HG02970 (cell line): ENCODE results near the gene PGAP6.
"Not testable (repeated sequence)": the region's sequence is repeated elsewhere in the genome, so short reads cannot be mapped to it uniquely, and the experiment has no call there.

ENCODE experiments used
- ATAC-seq: cut with Tn5 transposase; IDR thresholded peaks from one replicate; pipeline ENCODE4 v1.9.1; 2021; ENCODE audit warnings: mild to moderate bottlenecking, moderate library complexity, moderate number of reproducible peaks; ENCODE audit not compliant: unreplicated experiment, low FRiP score

PGAP6 gene

DNA sequence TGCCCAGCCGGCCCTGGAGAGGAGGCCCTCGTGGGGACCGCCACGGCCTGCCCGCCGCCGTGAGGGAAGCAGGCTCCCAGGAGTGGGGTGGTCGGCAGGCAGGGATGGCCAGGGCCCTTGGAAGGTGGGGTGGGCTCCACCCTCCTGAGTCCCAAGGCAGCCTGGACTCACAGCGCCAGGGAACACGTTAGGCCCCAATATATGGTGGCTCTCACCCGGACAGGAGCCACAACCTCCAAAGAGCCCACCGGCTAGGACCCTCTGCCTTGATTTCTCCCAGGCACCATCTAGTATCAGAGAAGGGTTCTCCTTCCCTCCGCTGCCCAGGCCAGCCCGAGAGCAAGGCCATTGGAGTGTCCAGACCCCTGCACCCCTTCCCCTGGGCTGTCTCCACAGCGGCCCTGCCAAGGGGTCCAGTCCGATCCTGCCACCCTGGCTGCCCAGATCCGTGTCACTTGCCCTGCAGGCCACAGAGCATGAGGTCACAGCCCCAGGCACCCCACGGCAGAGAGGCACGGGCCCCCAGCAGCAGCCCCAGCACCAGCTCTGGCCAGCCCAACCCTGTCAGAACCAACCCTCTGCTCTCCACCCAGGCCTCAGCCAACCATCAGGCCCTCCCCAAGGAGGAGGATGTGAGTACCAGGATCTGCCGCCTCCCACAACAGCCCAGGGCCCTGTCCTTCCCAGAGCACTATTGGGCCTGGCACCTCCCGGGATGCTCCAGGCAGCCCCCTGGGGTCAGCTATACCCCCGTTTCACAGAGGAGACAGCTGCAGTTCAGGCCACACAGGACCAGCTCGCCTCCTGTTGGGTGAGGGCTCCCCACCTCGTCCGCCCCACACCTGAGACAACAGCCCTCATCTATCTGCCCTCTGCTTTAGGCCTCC, 28.1 kb downstream of the PGAP6 start:
- ATAC-seq = no peak

DNA sequence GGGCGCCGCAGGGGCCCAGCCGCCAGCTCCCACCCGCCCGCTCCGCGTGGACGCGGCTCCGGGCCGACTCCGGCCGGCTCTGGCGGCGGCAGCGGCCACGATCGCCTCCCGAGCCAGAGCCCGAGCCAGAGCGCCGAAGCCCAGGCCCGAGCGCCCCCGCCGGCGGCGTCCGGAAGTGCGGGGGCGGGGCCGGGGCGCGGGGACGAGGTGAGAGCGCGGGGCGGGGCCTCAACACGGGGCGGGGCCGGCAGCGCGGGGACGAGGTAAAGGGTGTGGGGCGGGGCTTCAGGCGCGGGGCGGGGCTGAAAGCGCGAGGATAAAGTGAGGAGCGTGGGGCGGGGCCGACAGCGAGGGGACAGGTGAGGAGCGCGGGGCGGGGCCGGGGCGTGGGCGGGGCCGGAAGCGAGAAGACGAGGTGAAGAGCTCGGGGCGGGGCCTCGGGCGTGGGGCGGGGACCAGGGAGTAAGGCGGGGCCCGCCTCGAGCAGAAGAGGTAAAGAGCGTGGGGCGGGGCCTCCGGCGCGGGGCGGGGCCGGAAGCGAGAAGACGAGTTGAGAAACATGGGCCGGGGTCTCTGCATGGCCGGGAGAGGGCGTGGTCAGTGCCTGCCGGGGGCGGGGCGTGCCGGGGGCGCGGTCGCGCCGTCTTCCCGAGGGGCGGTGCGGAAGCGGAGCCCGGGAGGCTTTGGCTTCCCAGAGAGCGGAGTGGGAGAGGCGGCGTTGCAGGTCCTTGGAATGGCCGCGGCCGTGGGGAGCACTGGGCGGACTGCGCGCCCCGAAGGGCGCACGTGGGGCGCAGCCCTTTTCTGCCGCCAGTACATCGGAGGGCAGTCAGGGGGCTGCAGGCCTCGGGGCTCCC, 29.0 kb downstream of the PGAP6 start, which contains the start of gene AXIN1:
AXIN1 (minus strand) TSS at position 177 of the 857 bp plus-strand sequence. CDS start 5,698 bp downstream, outside the sequence.
- ATAC-seq = peak; percentile 61

DNA sequence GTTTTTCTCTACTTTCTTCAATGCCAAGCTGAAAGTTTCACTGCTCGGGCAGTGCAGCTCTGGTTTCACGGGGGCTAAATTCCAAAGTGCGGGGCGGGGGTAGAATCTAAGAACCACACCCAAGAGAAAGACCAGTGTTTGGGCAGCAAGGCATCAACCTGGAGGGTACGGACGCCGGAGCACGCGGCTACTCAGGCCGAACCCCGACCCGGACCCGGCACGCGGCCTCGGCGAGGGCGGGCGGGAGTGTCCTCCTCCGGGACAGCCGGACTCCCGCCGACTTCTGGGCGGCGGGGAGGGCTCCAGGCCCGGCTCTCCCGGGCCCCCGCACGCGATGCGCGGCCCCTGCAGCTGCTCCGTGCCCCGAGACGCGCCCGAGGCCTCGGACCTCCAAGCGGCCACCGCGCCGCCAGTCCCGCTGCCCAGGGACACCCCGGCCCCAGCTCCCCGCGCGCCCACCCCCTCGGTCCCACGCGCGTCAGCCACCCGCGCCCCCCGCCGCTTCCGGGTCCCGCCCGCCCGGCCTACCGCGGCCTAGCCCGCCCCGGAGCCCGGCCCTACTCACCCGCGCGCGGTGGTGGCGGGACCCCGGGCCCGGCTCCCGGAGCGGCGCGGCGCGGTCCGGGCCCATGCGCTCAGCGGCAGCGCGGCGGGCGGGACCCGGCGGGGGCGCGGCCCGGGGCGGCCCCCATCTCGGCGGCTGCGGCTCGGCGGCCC, 29.8 kb downstream of the PGAP6 start:
- peak; percentile 34 for ATAC-seq

DNA sequence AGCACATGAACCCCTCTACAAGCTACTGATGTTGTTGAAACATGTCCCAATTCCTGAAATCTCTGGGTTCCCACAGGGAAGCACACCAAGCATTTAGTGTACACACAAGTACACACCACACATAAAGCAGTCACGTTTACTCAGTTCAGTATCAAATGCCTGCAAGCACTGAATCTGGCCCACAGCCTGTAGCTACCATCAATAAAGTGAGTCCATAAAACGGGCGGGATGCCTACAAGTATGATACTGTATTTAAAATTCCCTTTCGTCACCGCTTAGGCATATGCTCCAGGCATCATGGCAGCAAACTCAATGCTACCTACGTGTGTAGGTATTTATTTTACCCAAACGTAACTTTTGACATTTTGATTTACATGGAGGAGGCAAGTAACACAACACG, 31.6 kb downstream of the PGAP6 start:
- no peak for ATAC-seq

DNA sequence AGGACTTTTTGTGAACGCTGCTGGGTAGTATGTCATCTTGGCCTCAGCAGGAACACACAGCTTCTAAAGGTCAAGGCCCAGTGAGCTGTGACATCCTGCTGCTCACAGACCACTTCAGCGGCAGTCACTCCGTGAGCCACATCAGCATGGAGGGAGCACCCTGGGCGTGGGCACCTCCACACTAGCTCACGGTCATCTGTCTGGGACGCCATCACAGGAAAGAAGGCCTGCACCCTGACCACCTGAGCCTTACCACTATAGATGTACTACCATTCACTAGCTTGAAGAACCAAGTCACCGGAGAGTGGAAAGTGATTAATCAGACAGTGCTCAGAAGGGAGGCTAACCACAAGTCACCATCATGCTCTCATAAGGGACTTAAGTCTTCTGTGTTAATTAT, 32.6 kb downstream of the PGAP6 start:
- ATAC-seq = no peak

DNA sequence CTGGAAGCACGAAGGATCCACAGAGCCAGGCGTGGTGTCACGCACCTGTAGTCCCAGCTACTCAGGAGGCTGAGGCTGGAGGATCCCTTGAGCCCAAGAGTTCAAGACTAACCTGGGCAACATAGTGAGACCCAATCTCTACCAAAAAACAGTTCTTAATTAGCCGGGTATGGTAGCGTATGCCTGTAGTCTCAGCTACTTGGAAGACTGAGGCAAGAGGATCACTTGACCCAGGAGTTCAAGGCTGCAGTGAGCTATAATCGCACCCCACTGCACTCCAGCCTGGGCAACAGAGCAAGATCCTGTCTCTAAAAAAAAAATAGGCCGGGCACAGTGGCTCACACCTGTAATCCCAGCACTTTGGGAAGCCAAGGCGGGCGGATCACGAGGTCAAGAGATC, 33.3 kb downstream of the PGAP6 start:
- ATAC-seq = not testable (repeated sequence)

DNA sequence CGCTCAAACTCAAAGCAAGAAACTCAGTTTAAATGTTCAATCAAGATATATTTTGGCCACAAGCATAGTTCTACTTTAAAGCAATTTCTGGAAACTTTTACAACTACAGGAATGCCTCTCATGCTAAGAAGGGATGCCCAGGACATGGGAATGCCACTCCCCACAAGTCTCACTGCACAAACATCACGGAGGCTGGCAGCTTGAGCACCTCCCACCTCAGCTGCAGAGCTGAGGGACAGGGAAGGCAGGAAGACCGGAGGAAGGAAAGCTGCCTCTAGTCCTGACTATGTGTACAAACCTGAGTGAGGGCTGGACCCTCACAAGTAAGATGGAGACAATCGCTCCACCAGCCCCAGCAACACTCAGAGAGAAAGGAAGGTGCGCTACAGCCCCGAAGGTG, 34.6 kb downstream of the PGAP6 start:
- no peak for ATAC-seq

DNA sequence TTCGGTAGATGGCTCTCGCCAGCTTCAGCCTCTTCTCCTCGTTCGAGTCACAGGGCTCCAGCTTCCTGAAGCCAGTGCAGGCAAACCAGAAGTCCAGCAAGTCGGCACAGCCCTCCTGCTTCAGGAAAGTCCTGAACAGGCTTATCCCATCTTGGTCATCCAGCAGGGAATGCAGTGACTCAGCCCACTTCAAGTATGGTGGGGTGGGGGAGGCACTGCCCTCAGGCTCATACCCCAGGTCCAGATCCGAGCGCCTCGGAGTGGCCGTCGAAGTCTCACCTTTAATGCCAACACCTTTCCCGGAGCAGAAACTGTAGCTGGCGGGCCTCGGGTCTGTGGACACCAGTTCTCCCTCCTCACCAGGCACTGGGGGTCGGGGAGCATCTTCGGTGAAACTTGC, 35.2 kb downstream of the PGAP6 start:
- ATAC-seq = no peak

DNA sequence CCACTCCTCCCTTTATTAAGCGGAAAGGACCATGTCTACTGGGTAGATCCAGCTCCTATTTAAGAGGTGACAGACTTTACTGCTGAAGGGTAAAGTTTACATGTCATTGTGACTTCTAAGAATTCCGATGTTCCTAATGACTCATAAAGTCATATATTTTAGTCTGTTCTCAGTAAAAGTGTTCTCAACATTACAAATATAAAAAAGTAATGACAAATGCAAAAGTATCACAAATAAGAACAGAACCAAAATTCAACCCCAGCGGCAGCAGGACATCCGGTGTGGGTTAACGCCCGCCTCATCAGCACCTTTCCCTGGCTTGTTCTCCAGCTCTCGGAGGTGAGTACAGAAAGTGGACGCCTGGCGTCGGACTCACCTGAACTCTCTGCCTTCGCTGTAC, 36.0 kb downstream of the PGAP6 start:
- ATAC-seq = no peak

DNA sequence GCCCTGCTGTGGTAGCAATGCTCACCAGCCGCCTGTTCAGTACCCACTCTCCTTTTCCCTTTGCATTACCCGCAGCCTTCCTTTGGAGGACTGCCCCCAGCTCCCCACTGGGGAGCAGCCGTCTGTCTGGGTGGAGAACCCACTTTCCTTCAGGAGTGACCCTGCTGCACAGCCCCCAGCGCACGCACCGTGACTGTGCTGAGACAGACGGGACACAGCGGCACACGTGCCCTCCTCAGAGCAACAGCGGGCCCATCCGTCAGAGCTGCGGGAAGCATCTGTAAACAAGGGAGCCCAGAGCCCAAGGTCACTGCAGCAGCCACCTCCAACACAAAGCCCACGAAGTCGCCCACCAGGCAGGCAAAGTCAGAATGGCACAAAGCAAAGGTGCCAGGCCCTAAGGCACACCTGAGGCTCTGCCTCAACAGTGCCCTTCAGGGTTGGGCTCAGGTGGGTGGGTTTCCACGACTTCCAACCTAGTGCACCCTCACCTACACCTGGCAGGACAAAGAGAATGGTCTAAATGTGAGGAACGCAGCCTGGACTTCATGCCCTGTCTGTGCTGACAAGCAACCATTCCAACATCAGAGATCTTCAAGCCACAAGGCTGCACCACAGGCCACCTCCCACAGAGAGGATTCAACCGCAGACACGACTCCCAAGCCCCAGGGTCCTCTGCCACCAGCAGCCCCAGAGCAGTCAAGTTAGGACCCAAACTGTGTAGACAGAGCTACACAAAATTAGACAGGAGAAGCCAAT, 39.1 kb downstream of the PGAP6 start:
- ATAC-seq = no peak

DNA sequence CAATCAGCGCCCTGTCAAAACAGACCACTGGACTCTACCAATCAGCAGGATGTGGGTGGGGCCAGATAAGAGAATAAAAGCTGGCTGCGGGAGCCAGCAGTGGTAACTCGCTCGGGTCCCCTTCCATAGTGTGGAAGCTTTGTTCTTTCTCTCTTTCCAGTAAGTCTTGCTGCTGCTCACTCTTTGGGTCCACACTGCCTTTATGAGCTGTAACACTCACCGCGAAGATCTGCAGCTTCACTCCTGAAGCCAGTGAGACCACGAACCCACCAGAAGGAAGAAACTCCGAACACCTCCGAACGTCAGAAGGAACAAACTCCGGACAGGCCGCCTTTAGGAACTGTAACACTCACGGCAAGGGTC, 39.8 kb downstream of the PGAP6 start:
- not testable (repeated sequence) for ATAC-seq

DNA sequence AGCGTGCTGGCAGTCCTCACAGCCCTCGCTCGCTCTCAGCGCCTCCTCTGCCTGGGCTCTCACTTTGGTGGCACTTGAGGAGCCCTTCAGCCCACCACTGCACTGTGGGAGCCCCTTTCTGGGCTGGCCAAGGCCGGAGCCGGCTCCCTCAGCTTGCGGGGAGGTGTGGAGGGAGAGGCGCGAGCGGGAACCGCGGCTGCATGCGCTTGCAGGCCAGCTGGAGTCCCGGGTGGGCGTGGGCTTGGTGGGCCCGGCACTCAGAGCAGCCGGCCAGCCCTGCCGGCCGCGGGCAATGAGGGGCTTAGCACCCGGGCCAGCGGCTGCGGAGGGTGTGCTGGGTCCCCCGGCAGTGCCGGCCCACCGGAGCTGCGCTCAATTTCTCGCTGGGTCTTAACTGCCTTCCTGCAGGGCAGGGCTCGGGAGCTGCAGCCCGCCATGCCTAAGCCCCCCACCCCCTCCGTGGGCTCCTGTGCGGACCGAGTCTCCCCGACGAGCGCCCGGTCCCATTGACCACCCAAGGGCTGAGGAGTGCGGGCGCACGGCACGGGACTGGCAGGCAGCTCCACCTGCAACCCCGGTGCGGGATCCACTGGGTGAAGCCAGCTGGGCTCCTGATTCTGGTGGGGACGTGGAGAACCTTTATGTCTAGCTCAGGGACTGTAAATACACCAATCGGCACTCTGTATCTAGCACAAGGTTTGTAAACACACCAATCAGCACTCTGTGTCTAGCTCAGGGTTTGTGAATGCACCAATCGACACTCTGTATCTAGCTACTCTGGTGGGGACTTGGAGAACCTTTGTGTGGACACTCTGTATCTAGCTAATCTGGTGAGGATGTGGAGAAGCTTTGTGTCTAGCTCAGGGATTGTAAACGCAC, 40.4 kb downstream of the PGAP6 start:
- ATAC-seq = not testable (repeated sequence)

DNA sequence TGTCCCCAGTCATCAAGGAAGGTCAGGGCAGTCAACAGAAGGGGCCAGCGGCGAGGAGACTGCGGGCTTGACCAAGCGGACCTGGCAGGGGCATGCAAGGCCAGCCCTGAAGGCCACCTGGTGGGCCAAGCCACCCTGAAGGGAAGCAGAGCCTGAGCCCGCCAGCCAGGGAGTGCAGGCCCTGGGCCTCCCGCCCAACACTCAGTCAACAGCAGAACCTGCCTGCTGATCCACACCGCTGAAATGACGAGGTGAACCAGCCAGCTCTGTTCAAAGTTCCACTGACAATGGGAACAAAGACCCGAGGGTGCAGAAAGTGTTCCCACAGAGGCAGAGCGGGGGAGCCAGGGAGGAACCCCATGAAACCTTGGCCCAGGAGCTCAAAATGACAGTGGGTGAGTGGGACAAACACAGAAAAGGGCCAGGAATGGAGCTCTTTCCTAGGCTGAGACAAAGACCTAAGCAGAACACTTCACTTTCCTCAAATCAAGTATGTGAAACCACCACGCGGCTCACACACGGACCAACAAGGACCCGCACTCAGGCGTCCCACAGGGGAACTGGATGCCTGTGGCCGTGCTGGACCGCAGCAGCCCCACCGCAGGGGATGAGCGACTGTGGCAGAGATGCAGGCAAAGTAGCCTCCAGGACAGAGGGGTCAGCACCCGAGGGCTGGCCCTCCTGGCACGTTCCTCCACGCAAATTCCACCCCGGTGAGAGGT, 41.2 kb downstream of the PGAP6 start:
- no peak for ATAC-seq

DNA sequence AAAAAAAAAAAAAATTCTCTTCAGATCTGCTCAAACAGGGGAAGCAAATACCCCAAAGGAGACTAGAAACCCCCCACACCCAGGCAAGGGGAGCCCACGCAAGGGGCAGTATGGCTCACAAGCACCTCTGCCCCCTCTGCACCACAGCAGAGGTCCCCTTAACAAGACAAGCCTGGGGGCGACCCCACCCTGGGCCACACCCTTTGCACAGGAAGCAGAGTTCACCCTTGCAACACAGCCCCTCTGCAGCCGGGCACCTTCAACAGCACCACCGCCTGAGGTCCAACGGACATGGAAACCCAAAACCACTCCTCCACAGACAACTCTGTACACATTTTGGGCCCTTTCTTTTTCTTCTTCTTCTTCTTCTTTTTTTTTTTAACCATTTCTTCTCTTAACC, 42.1 kb downstream of the PGAP6 start:
- ATAC-seq = no peak

DNA sequence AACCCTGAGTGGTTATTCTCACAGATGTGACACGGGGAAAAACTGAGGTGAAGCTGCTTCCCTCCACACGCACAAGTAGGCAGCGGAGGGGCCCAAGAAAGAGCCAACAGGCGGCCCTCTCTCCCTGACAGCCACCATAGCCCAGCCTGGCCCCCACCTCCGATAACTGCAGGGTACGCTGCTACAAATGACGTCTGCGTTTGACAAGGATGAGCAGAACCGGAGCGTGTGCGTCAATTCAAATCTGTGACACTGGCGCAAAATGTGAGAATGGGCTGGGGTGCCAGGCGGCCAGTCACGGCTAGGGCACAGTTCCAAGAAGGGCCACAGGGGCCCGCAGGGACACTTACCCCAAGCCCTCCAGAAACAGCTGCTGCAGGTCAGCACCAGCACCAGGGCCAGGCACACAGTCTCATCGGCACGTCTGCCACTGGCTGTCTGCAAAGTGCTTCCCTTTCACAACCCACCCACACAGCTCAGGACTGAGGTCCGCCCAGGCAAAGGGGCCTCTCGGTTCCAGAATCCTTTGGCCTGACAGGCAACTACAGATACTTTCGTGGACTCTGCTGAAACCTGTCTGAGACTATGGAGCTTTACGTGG, 43.7 kb downstream of the PGAP6 start:
- ATAC-seq = no peak

DNA sequence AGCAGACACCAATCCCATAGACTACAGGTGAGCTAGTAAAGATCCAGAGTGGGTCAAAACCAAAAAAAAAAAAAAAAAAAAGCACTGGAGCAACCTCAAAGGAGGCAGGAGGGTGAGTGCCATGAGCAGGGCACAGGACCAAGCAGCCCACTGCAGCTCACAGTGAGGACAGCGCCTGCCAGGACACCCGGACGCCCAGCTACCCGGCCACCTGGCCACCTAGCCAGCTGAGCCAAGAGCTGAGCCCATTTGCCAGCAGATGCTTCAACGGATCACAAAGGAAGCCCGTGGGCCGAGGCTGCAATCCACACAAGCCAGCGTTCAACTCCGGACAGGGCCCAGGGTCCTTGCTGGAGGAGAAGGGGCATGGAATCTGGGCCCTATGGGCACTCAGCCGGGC, 44.3 kb downstream of the PGAP6 start:
- ATAC-seq = no peak

DNA sequence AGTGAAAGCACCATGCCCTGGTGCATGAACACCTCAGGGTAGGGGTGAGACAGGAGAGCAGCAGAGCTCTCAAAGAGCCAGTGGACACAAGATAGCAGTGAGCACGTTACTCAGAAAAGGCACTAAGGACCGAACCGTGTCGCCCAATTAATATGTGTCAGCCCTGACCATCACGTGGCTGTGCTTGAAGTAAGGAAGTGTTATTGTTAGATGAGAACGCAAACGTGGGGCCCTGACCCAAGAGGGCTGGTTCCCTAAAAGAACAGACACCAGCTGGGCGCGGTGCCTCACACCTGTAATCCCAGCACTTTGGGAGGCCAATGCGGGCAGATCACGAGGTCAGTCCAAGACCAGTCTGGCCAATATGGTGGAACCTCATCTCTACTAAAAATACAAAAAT, 45.5 kb downstream of the PGAP6 start:
- ATAC-seq = no peak
